Adrenal gland (tissue), 12 donors: ENCODE data around the gene MAP7D1. TPM values are rescaled to one million over a fixed set of nuclear protein-coding genes. Genes with fewer than 3 reads are reported as not detected.

Source experiments
- DNase-seq, 7 donors: peaks; one replicate each; pipeline ENCODE4 v3.0.0-alpha.2; 2019 to 2020
- H3K27ac ChIP-seq, 5 donors: fragments of 200-600 bp; sonication (generic) in 4 of 5; 1 replicate in 3 of 5; 2 replicates in 2 of 5; pipeline versions ENCODE4 v1.5.1 to v1.8.0; 2016 to 2020; ENCODE audit warnings: mild to moderate bottlenecking in 1 of 5
- H3K27me3 ChIP-seq: fragments of 200-600 bp; 2 replicates; pipeline ENCODE4 v1.8.0; 2021
- H3K36me3 ChIP-seq, 2 donors: fragments of 200-600 bp; replicated peaks in 1 of 2; 1 replicate in 1 of 2; 2 replicates in 1 of 2; pipeline versions ENCODE4 v1.5.1 to v1.8.0; 2018 to 2022
- H3K4me1 ChIP-seq, 2 donors: fragments of 200-600 bp; replicated peaks in 1 of 2; 1 replicate in 1 of 2; 2 replicates in 1 of 2; pipeline versions ENCODE4 v1.5.1 to v1.8.0; 2018 to 2021
- H3K4me3 ChIP-seq, 4 donors: fragments of 200-600 bp; sonication (generic) in 3 of 4; one replicate each; pipeline ENCODE4 v1.5.1; 2016 to 2018
- H3K9me3 ChIP-seq, 3 donors: fragments of 200-600 bp; sonication (generic) in 1 of 3; replicated peaks in 1 of 3; 1 replicate in 2 of 3; 2 replicates in 1 of 3; pipeline versions ENCODE4 v1.5.1 to v1.8.0; 2016 to 2021
- CTCF ChIP-seq, 6 experiments: fragments of 450-650 bp in 4 of 6; fragments of 200-600 bp in 2 of 6; sonication (generic) in 1 of 6; IDR thresholded peaks; 1 replicate in 5 of 6; 2 replicates in 1 of 6; pipeline versions ENCODE4 v1.5.1 to v1.8.0; 2016 to 2021; ENCODE audit warnings: antibody characterized with exemption in 6 of 6, mild to moderate bottlenecking in 2 of 6, moderate library complexity in 1 of 6
- POLR2A ChIP-seq, 2 donors: fragments of 450-650 bp; IDR thresholded peaks; one replicate each; pipeline ENCODE4 v1.6.1; 2017; ENCODE audit warnings: antibody characterized with exemption in 2 of 2, mild to moderate bottlenecking in 2 of 2, moderate library complexity in 1 of 2
- WGBS, 4 donors: extraction: QIAGEN DNeasy Blood & Tissue Kit in 2 of 4; methylation state at CpG; one replicate each; pipeline versions ENCODE4 v1.1.5 to v1.1.7; 2013 to 2017; 5-methylcytosine and 5-hydroxymethylcytosine counted together
- intact Hi-C, 2 donors: fragments of 100-400 bp; cut with DNase I; formaldehyde crosslinking; loops; one replicate each; pipeline versions ENCODE4 v1.14.1 to v1.15.0; 2022 to 2023
- polyA plus RNA-seq, 3 donors: library from polyadenylated mRNA; stranded (reverse); fragments of 200-250 nt in 2 of 3; fragments of 350-450 nt in 1 of 3; fragmentation: Illumina TruSeq in 1 of 3; extraction: RNeasy Lipid Tissue Mini Kit (QIAGEN cat#74804) in 1 of 3; gene quantifications; one replicate each; pipeline ENCODE4 v1.2.3, GENCODE V29; 2013 to 2014
- total RNA-seq, 9 donors: library from RNA; depleted of rRNA in 4 of 9; stranded (reverse); fragments of >200 nt in 4 of 9; fragments of 120-200 nt in 1 of 9; fragmentation: NEBNext Ultra II Directional in 1 of 9; extraction: Animal tissue kit (Norgen Biotek cat#: 25700) in 1 of 9; gene quantifications; one replicate each; pipeline versions ENCODE4 v1.1.0 to v1.2.4, GENCODE V29; 2013 to 2023
- donor health status: healthy with polysubstance abuse.
- donor health status: Bipolar disorder and iron deficiency.
- donor health status: DM: yes; HTN: yes; CAD: no.
- donor health status: DM: no; HTN: no; CAD: no.
- donor health status: DM: no; HTN: no; CAD: no.
- donor health status: DM: yes; HTN: yes; CAD: no.

The MAP7D1 gene
- total and polyA plus RNA-seq, 12 donors = 11.8 to 121 (median 68.3) TPM

GRCh38 chr1:36139521-36139920, 16.4 kb upstream of the MAP7D1 start:
- intact Hi-C loops = no loop called here
- TF ChIP-seq CTCF (IDR thresholded peaks at IDR 0.05) (no peak), POLR2A (IDR thresholded peaks at IDR 0.05) (no peak)
- Histone ChIP-seq H3K36me3 (peaks cover 0 to 28% of the 10 kb centered on the region in 2 donors), H3K27me3 (no peaks in the 10 kb centered on the region), H3K4me1 (peaks cover 23 to 74% of the 10 kb centered on the region in 2 donors), H3K27ac (peak overlapping the region; percentile 56 to 85 (median 80)), H3K4me3 (no peak overlapping the region), H3K9me3 (no peaks in the 10 kb centered on the region)
- DNase-seq = peak in 5 of 7 donors; percentile 60 to 81 (median 68)
- WGBS, 4 donors = 34 to 73% (median 49%) methylated on average over 5 of the region's 5 CpGs

GRCh38 chr1:36142121-36142520, 13.8 kb upstream of the MAP7D1 start:
- no peak for TF ChIP-seq CTCF (IDR thresholded peaks at IDR 0.05)
- TF ChIP-seq POLR2A (IDR thresholded peaks at IDR 0.05) = no peak
- 7 to 22% (median 12%) methylated on average over 1 of the region's 1 CpG for WGBS, 4 donors
- H3K4me3 ChIP-seq = no peak overlapping the region
- peaks cover 19 to 54% of the 10 kb centered on the region in 2 donors for H3K4me1 ChIP-seq
- peak overlapping the region in 2 of 5 donors; percentile 58 to 82 for H3K27ac ChIP-seq
- intact Hi-C loops = loop anchor here in 1 of 2 donors (10.0 kb wide), 1 partner anchor 253 kb away; the partner anchor contains the start of gene LSM10
- no peaks in the 10 kb centered on the region for H3K9me3 ChIP-seq
- H3K27me3 ChIP-seq = no peaks in the 10 kb centered on the region
- peaks cover 0 to 26% of the 10 kb centered on the region in 2 donors for H3K36me3 ChIP-seq
- DNase-seq = no peak

GRCh38 chr1:36143424-36143823, 12.5 kb upstream of the MAP7D1 start:
- WGBS, 4 donors = 83 to 92% (median 88%) methylated on average over 4 of the region's 4 CpGs
- Histone ChIP-seq H3K9me3 (no peaks in the 10 kb centered on the region), H3K4me3 (no peak overlapping the region), H3K27ac (no peak overlapping the region), H3K27me3 (no peaks in the 10 kb centered on the region), H3K4me1 (peaks cover 26 to 63% of the 10 kb centered on the region in 2 donors), H3K36me3 (peaks cover 0 to 15% of the 10 kb centered on the region in 2 donors)
- intact Hi-C loops = loop anchor here in 1 of 2 donors (10.0 kb wide), 1 partner anchor 251 kb away; the partner anchor contains the start of gene LSM10
- DNase-seq = no peak
- TF ChIP-seq POLR2A (IDR thresholded peaks at IDR 0.05) (no peak), CTCF (IDR thresholded peaks at IDR 0.05) (no peak)

- H3K27ac ChIP-seq = no peak overlapping the region
- H3K27me3 ChIP-seq = no peaks in the 10 kb centered on the region
- H3K4me1 ChIP-seq = peaks cover 28 to 63% of the 10 kb centered on the region in 2 donors
- no peak overlapping the region for H3K4me3 ChIP-seq
- intact Hi-C loops = loop anchor here in 1 of 2 donors (10.0 kb wide), 1 partner anchor 250 kb away; the partner anchor contains the start of gene LSM10
- 76 to 89% (median 84%) methylated on average over 2 of the region's 2 CpGs for WGBS, 4 donors
- TF ChIP-seq POLR2A (IDR thresholded peaks at IDR 0.05) (no peak), CTCF (IDR thresholded peaks at IDR 0.05) (no peak)
- no peaks in the 10 kb centered on the region for H3K9me3 ChIP-seq
- peaks cover 0 to 8% of the 10 kb centered on the region in 2 donors for H3K36me3 ChIP-seq
- no peak for DNase-seq
Observed at GRCh38 chr1:36144413-36144812, 11.5 kb upstream of the MAP7D1 start.
